Endothelial cell of umbilical vein (primary cell): ENCODE measurements around the gene ALOX5. TPM values are rescaled to one million over a fixed set of nuclear protein-coding genes. Genes with fewer than 3 reads are reported as not detected.

Experiments used
- BruUV-seq: library from RNA; stranded (reverse); fragments of 400-500 nt; replicated peaks from 2 replicates; lab custom pipeline; 2021; lab: Mats Ljungman, UMichigan
- CTCF ChIA-PET: fragments of 300-600, 350-600 bp; sonication (Branson Sonifier 250); formaldehyde crosslinking; loops from one replicate; lab custom pipeline; 2021; ENCODE audit warnings: antibody characterized with exemption, inconsistent platforms; lab: Charles Lee
- POLR2A ChIA-PET: fragments of 300-600, 350-600 bp; sonication (Branson Sonifier 250); formaldehyde crosslinking; loops from one replicate; lab custom pipeline; 2021; ENCODE audit warnings: antibody characterized with exemption, inconsistent platforms; lab: Charles Lee
- DNase-seq: peaks from one replicate; pipeline ENCODE4 v3.0.0-alpha.2; 2011; ENCODE audit warnings: low read depth, low spot score
- FAIRE-seq: peaks from 2 replicates; lab custom pipeline; 2011; peaks lifted over from hg19 to GRCh38; lab: Jason Lieb, UNC
- H2AFZ ChIP-seq: 2 replicates; pipeline ENCODE4 v1.6.0; 2012; ENCODE audit warnings: low read depth, low read length, control low read depth, inconsistent platforms
- H3K27ac ChIP-seq: 2 replicates; pipeline ENCODE4 v1.5.1; 2011; ENCODE audit warnings: low read depth, mild to moderate bottlenecking, control low read depth, low read length, moderate library complexity; ENCODE audit not compliant: insufficient read depth
- H3K27me3 ChIP-seq, 2 experiments: 2 replicates each; pipeline versions ENCODE4 v1.6.0 to v1.6.1; 2011; ENCODE audit warnings: low read length in 2 of 2, mixed read lengths in 1 of 2; ENCODE audit not compliant: control insufficient read depth in 2 of 2, insufficient read depth in 2 of 2
- H3K36me3 ChIP-seq, 2 experiments: 2 replicates in 1 of 2; 3 replicates in 1 of 2; pipeline ENCODE4 v1.5.1; 2011; ENCODE audit warnings: low read length in 2 of 2, mild to moderate bottlenecking in 1 of 2, moderate library complexity in 1 of 2; ENCODE audit not compliant: control insufficient read depth in 2 of 2, insufficient read depth in 2 of 2; ENCODE audit errors: extremely low read depth in 1 of 2
- H3K4me1 ChIP-seq: 3 replicates; pipeline ENCODE4 v1.5.1; 2011; ENCODE audit warnings: mild to moderate bottlenecking, low read length; ENCODE audit not compliant: control insufficient read depth, insufficient read depth; ENCODE audit errors: extremely low read depth
- H3K4me2 ChIP-seq: 2 replicates; pipeline ENCODE4 v1.6.1; 2011; ENCODE audit warnings: low read length, control low read depth, mixed read lengths; ENCODE audit not compliant: insufficient read depth
- H3K4me3 ChIP-seq, 3 experiments: fragments of 200-600 bp in 1 of 3; sonication (generic), shearing (Covaris generic) in 1 of 3; replicated peaks in 1 of 3; 2 replicates each; pipeline ENCODE4 v1.5.1; 2011 to 2016; ENCODE audit warnings: control low read depth in 3 of 3, low read length in 3 of 3, mild to moderate bottlenecking in 2 of 3, inconsistent platforms in 1 of 3, low read depth in 1 of 3, moderate library complexity in 1 of 3; ENCODE audit not compliant: insufficient read depth in 1 of 3
- H3K79me2 ChIP-seq: 2 replicates; pipeline ENCODE4 v1.6.0; 2012; ENCODE audit warnings: low read length, inconsistent platforms; ENCODE audit not compliant: control insufficient read depth, insufficient read depth
- H3K9ac ChIP-seq: replicated peaks from 2 replicates; pipeline ENCODE3; 2011; ENCODE audit warnings: low read length, control low read depth; ENCODE audit not compliant: insufficient read depth; ENCODE audit errors: extremely low read depth
- H3K9me1 ChIP-seq: replicated peaks from 3 replicates; pipeline ENCODE4 v1.6.0; 2011; ENCODE audit warnings: mild to moderate bottlenecking, low read length; ENCODE audit not compliant: control insufficient read depth, insufficient read depth; ENCODE audit errors: extremely low read depth
- H3K9me3 ChIP-seq: replicated peaks from 2 replicates; pipeline ENCODE4 v1.5.1; 2012; ENCODE audit warnings: low read length, inconsistent platforms; ENCODE audit not compliant: control insufficient read depth, insufficient read depth
- H4K20me1 ChIP-seq: replicated peaks from 2 replicates; pipeline ENCODE3; 2011; ENCODE audit warnings: mild to moderate bottlenecking, low read length; ENCODE audit not compliant: control insufficient read depth, insufficient read depth; ENCODE audit errors: extremely low read depth
- CTCF ChIP-seq, 2 donors: IDR thresholded peaks; 1 replicate in 1 of 2; 2 replicates in 1 of 2; pipeline ENCODE4 v1.5.1; 2011; ENCODE audit warnings: low read length in 2 of 2, mild to moderate bottlenecking in 2 of 2, moderate library complexity in 2 of 2, control low read depth in 1 of 2, inconsistent platforms in 1 of 2, low read depth in 1 of 2; ENCODE audit not compliant: insufficient read depth in 1 of 2; ENCODE audit errors: extremely low read depth in 1 of 2
- EZH2 ChIP-seq: IDR thresholded peaks from 2 replicates; pipeline ENCODE4 v1.6.1; 2012; ENCODE audit warnings: borderline replicate concordance, low read depth, mild to moderate bottlenecking, moderate library complexity, low read length, inconsistent platforms; ENCODE audit not compliant: severe bottlenecking
- FOS ChIP-seq: IDR thresholded peaks from 2 replicates; pipeline ENCODE4 v1.6.1; 2011; ENCODE audit warnings: mild to moderate bottlenecking, low read length, moderate library complexity, borderline replicate concordance; ENCODE audit not compliant: insufficient read depth
- GATA2 ChIP-seq: IDR thresholded peaks from 2 replicates; pipeline ENCODE4 v1.7.0; 2011; ENCODE audit warnings: low read depth, mild to moderate bottlenecking, moderate library complexity, mixed read lengths, low read length; ENCODE audit not compliant: insufficient read length, insufficient read depth
- JUN ChIP-seq: IDR thresholded peaks from 2 replicates; pipeline ENCODE4 v1.6.1; 2011; ENCODE audit warnings: borderline replicate concordance, low read depth; ENCODE audit not compliant: insufficient read length, insufficient read depth
- MAX ChIP-seq: IDR thresholded peaks from 2 replicates; pipeline ENCODE4 v1.6.1; 2011; ENCODE audit not compliant: insufficient read depth, insufficient read length
- MYC ChIP-seq: IDR thresholded peaks from one replicate; pipeline ENCODE4 v1.6.1; 2011; ENCODE audit warnings: mild to moderate bottlenecking, low read depth, low read length
- POLR2A ChIP-seq: IDR thresholded peaks from 2 replicates; pipeline ENCODE4 v1.6.1; 2012; ENCODE audit warnings: low read depth, mild to moderate bottlenecking, control low read depth, low read length
- POLR2AphosphoS5 ChIP-seq: IDR thresholded peaks from 2 replicates; pipeline ENCODE4 v1.6.1; 2012; ENCODE audit warnings: low read depth, mild to moderate bottlenecking, control low read depth, low read length, moderate library complexity; ENCODE audit not compliant: insufficient read depth
- dilution Hi-C: fragments of 300-500 bp; cut with MboI; formaldehyde crosslinking; loops from one replicate; pipeline ENCODE4 v1.15.0; 2019; ENCODE audit warnings: low sequenced_read_pairs; ENCODE audit not compliant: extremely low pct_ligation_motif_present
- intact Hi-C: fragments of 100-400 bp; cut with micrococcal nuclease; formaldehyde crosslinking; loops from one replicate; pipeline ENCODE4 v1.10.0; 2022
- polyA plus RNA-seq, 4 experiments: library from polyadenylated mRNA; depleted of rRNA in 3 of 4; stranded (reverse) in 3 of 4; unstranded in 1 of 4; fragments of >200 nt; gene quantifications; 2 replicates each; pipeline versions ENCODE4 v1.2.1 to v1.2.3, GENCODE V29; 2011 to 2012; ENCODE audit warnings: missing spikeins in 1 of 4
- total RNA-seq: library from RNA; stranded (reverse); gene quantifications from 2 replicates; pipeline ENCODE4 v1.2.3, GENCODE V29; 2021

ALOX5 gene
- total and polyA plus RNA-seq, 2 donors (not counting 3 experiments of a cell fraction or from before 2014, with no cell fraction given), result 0.04 TPM; not detected in 1

- Histone ChIP-seq H3K27ac (no peak overlapping the region), H3K9me3 (no peaks in the 10 kb centered on the region), H3K4me1 (no peaks in the 10 kb centered on the region), H2AFZ (no peak overlapping the region), H3K4me3 (no peak overlapping the region), H4K20me1 (no peaks in the 10 kb centered on the region), H3K79me2 (no peaks in the 10 kb centered on the region), H3K27me3 (no peaks in the 10 kb centered on the region), H3K9me1 (no peaks in the 10 kb centered on the region), H3K36me3 (peaks cover 0 to 10% of the 10 kb centered on the region in 2 experiments), H3K4me2 (no peak overlapping the region), H3K9ac (no peak overlapping the region)
- CTCF ChIA-PET, result interaction anchor here (0.6 to 3.2 kb wide), 3 partner anchors 210 to 594 kb away, joined by 3 to 8 read pairs (median 3); partner anchors contain the start of gene ZFAND4
- DNase-seq, result no peak
- intact Hi-C loops, result no loop called here
- TF ChIP-seq FOS, result no peak
- TF ChIP-seq MAX, result no peak
- no peak for TF ChIP-seq POLR2A
- TF ChIP-seq JUN, result no peak
- no peak for TF ChIP-seq MYC
- TF ChIP-seq GATA2, result no peak
- TF ChIP-seq CTCF (IDR thresholded peaks at IDR 0.05; ENCODE audit: extremely low read depth in 1 of 2, insufficient read depth in 1 of 2, low read depth in 1 of 2, low read length in 2 of 2), result no peak
- TF ChIP-seq POLR2AphosphoS5, result no peak
- TF ChIP-seq EZH2, result no peak
- no peak for FAIRE-seq
- no TSS peak for BruUV-seq
- POLR2A ChIA-PET, result no interaction called here
- dilution Hi-C loops, result no loop called here
These were observed 86.3 kb downstream of the ALOX5 start for GRCh38 chr10:45460235-45460878.
